Measurements from ENCODE around the gene LHFPL2. TPM values are rescaled to one million over a fixed set of nuclear protein-coding genes. Genes with fewer than 3 reads are reported as not detected.

Gene LHFPL2
- total and polyA plus RNA-seq, 2 experiments from 2014 or later = 96.6 to 126 TPM

- Histone ChIP-seq H3K4me1 (ENCODE audit: low read depth) (peaks cover 64% of the 10 kb centered on the region), H3K9me3 (ENCODE audit: low read depth) (no peaks in the 10 kb centered on the region), H3K27ac (peak overlapping the region; percentile 89), H3K36me3 (peaks cover 5% of the 10 kb centered on the region), H3K4me3 (no peak overlapping the region), H3K27me3 (no peaks in the 10 kb centered on the region)
- peak in 1 of 2 donors; percentile 98 for DNase-seq (ENCODE audit: low read depth in 1 of 2, low spot score in 1 of 2)
- TF ChIP-seq, protein P1, sequence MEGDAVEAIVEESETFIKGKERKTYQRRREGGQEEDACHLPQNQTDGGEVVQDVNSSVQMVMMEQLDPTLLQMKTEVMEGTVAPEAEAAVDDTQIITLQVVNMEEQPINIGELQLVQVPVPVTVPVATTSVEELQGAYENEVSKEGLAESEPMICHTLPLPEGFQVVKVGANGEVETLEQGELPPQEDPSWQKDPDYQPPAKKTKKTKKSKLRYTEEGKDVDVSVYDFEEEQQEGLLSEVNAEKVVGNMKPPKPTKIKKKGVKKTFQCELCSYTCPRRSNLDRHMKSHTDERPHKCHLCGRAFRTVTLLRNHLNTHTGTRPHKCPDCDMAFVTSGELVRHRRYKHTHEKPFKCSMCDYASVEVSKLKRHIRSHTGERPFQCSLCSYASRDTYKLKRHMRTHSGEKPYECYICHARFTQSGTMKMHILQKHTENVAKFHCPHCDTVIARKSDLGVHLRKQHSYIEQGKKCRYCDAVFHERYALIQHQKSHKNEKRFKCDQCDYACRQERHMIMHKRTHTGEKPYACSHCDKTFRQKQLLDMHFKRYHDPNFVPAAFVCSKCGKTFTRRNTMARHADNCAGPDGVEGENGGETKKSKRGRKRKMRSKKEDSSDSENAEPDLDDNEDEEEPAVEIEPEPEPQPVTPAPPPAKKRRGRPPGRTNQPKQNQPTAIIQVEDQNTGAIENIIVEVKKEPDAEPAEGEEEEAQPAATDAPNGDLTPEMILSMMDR (IDR thresholded peaks at IDR 0.05; ENCODE audit: low read depth, low read length) = no peak
Measured at GRCh38 chr5:78594610-78595457, 53.7 kb downstream of the LHFPL2 start.

DNA sequence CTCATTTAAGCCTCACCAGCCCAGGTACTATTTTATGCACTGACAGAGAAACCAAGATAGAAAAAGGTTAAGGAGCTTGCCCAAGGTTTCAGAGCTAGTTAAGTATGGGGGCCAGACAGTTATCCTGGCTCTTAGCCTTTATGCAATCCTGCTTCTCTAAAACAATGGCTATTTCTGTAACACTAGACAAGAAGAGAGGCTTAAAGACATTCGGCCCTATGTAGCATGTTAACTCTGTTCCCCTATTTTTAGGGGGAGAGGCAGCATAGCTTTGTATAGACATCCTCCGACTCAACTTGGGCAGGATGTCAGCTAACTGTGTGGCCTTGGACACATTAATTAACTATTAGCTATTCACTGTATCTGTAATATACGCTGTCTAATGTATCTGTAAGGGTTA lies 54.6 kb downstream of the LHFPL2 start:
- Histone ChIP-seq H3K9me3 (ENCODE audit: low read depth) (no peaks in the 10 kb centered on the region), H3K27ac (peak overlapping the region; percentile 89), H3K4me1 (ENCODE audit: low read depth) (peaks cover 64% of the 10 kb centered on the region), H3K36me3 (peaks cover 6% of the 10 kb centered on the region), H3K27me3 (no peaks in the 10 kb centered on the region), H3K4me3 (no peak overlapping the region)
- TF ChIP-seq, protein P1 (IDR thresholded peaks at IDR 0.05; ENCODE audit: low read depth, low read length) = no peak
- no peak for DNase-seq (ENCODE audit: low read depth in 1 of 2, low spot score in 1 of 2)

DNA sequence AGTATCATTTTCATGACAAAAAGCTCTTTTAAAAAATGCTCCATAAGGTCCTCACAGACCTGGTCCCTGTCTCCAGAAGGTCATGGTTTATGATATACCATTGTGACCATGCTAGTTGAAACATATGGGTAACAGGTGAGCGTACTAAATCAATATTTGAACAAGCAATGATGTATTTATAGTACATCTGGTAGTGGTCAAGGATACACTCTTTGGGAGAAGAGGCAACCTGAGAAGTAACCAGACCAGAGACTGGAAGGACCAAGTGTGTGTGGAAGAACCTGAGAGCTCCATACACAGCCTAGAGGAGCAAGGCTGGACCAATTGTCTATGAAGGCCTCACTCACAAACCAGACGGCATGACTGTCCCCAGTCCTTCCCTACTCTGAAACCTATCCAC lies 55.1 kb downstream of the LHFPL2 start:
- TF ChIP-seq, protein P1 (IDR thresholded peaks at IDR 0.05; ENCODE audit: low read depth, low read length) = no peak
- Histone ChIP-seq H3K4me3 (no peak overlapping the region), H3K27me3 (no peaks in the 10 kb centered on the region), H3K27ac (peak overlapping the region; percentile 89), H3K9me3 (ENCODE audit: low read depth) (no peaks in the 10 kb centered on the region), H3K36me3 (peaks cover 11% of the 10 kb centered on the region), H3K4me1 (ENCODE audit: low read depth) (peaks cover 67% of the 10 kb centered on the region)
- DNase-seq (ENCODE audit: low read depth in 1 of 2, low spot score in 1 of 2) = no peak

GRCh38 chr5:78592735-78593386 lies 55.7 kb downstream of the LHFPL2 start:
- H3K9me3 ChIP-seq (ENCODE audit: low read depth) = no peaks in the 10 kb centered on the region

GRCh38 chr5:78591972-78592700 lies 56.4 kb downstream of the LHFPL2 start:
- peak overlapping the region; percentile 89 for H3K27ac ChIP-seq
- no peaks in the 10 kb centered on the region for H3K27me3 ChIP-seq
- no peak overlapping the region for H3K4me3 ChIP-seq
- H3K36me3 ChIP-seq = peaks cover 13% of the 10 kb centered on the region
- peaks cover 64% of the 10 kb centered on the region for H3K4me1 ChIP-seq (ENCODE audit: low read depth)
- TF ChIP-seq, protein P1 (IDR thresholded peaks at IDR 0.05; ENCODE audit: low read depth, low read length) = no peak
- no peaks in the 10 kb centered on the region for H3K9me3 ChIP-seq (ENCODE audit: low read depth)
- DNase-seq (ENCODE audit: low read depth in 1 of 2, low spot score in 1 of 2) = peak in 1 of 2 donors; percentile 66

More at GRCh38 chr5:78592735-78593386, 55.7 kb downstream of the LHFPL2 start:
- Histone ChIP-seq H3K4me3 (no peak overlapping the region), H3K36me3 (peaks cover 13% of the 10 kb centered on the region), H3K27ac (peak overlapping the region; percentile 89), H3K4me1 (ENCODE audit: low read depth) (peaks cover 67% of the 10 kb centered on the region), H3K27me3 (no peaks in the 10 kb centered on the region)
- TF ChIP-seq, protein P1 (IDR thresholded peaks at IDR 0.05; ENCODE audit: low read depth, low read length) = no peak
- no peak for DNase-seq (ENCODE audit: low read depth in 1 of 2, low spot score in 1 of 2)
